Activated CD4-positive, alpha-beta memory T cell treated with anti-CD3 and anti-CD28 coated beads for 36 hours (primary cell): Measurements from ENCODE around the gene SLC35E3. TPM values are rescaled to one million over a fixed set of nuclear protein-coding genes. Genes with fewer than 3 reads are reported as not detected.
A peak's percentile ranks its signal among the peaks of the same experiment; 100 is the strongest.
"Not testable (repeated sequence)": the region's sequence is repeated elsewhere in the genome, so short reads cannot be mapped to it uniquely, and the experiment has no call there.

Experiments used
- CTCF ChIA-PET: fragments of 350-600 bp; sonication (Branson Sonifier 250); formaldehyde crosslinking; loops from one replicate; lab custom pipeline; 2021; ENCODE audit warnings: antibody characterized with exemption, inconsistent platforms; lab: Charles Lee
- POLR2A ChIA-PET: fragments of 350-600 bp; sonication (Branson Sonifier 250); formaldehyde crosslinking; loops from one replicate; lab custom pipeline; 2021; ENCODE audit warnings: antibody characterized with exemption; lab: Charles Lee
- DNase-seq: peaks from one replicate; pipeline ENCODE4 v3.0.0-alpha.2; 2020
- H3K27ac Mint-ChIP-seq: one replicate; pipeline ENCODE4 v1.8.0; 2021; ENCODE audit warnings: mixed read lengths
- H3K27me3 Mint-ChIP-seq: one replicate; pipeline ENCODE4 v1.8.0; 2021; ENCODE audit warnings: mixed read lengths
- H3K36me3 Mint-ChIP-seq: one replicate; pipeline ENCODE4 v1.8.0; 2021; ENCODE audit warnings: mixed read lengths
- H3K4me1 Mint-ChIP-seq: one replicate; pipeline ENCODE4 v1.8.0; 2021; ENCODE audit warnings: low read depth, mixed read lengths
- H3K4me3 Mint-ChIP-seq: one replicate; pipeline ENCODE4 v1.8.0; 2021; ENCODE audit warnings: mild to moderate bottlenecking, mixed read lengths
- H3K9me3 Mint-ChIP-seq: one replicate; pipeline ENCODE4 v1.8.0; 2021; ENCODE audit warnings: mixed read lengths
- intact Hi-C: fragments of 100-400 bp; cut with micrococcal nuclease; formaldehyde crosslinking; loops from one replicate; pipeline ENCODE4 v1.15.1; 2023
- total RNA-seq, 2 experiments: library from RNA; stranded (reverse); gene quantifications; one replicate each; pipeline ENCODE4 v1.2.3, GENCODE V29; 2021

The SLC35E3 gene
- total RNA-seq, 2 experiments from 2014 or later, result 4.1 to 5.3 TPM

GRCh38 chr12:68808388-68809189, 62.6 kb downstream of the SLC35E3 start:
- Mint-ChIP-seq H3K27ac (peak overlapping the region; percentile 99), H3K4me1 (peaks cover 36% of the 10 kb centered on the region), H3K27me3 (no peaks in the 10 kb centered on the region), H3K9me3 (no peaks in the 10 kb centered on the region), H3K4me3 (peak overlapping the region; percentile 93), H3K36me3 (peaks cover 40% of the 10 kb centered on the region)
- peak; percentile 86 for DNase-seq
- ChIA-PET CTCF (interaction anchor here (0.6 to 3.2 kb wide), 12 partner anchors 9 to 585 kb away, joined by 3 to 29 read pairs (median 4); partner anchors contain the start of gene SLC35E3), POLR2A (interaction anchor here (0.8 to 2.1 kb wide), 7 partner anchors 8 to 444 kb away, joined by 3 to 20 read pairs (median 5); partner anchors contain the start of genes RAP1B and SLC35E3)
- intact Hi-C loops, result loop anchor here (1.0 to 10.0 kb wide), 7 partner anchors 19 to 1174 kb away; partner anchors contain the start of genes MDM1 and NUP107

GRCh38 chr12:68809190-68810026, 63.4 kb downstream of the SLC35E3 start:
- Mint-ChIP-seq H3K36me3 (peaks cover 43% of the 10 kb centered on the region), H3K9me3 (no peaks in the 10 kb centered on the region), H3K4me1 (peaks cover 42% of the 10 kb centered on the region), H3K27ac (peak overlapping the region; percentile 99), H3K4me3 (peak overlapping the region; percentile 93), H3K27me3 (no peaks in the 10 kb centered on the region)
- intact Hi-C loops, result loop anchor here (2.0 to 10.0 kb wide), 4 partner anchors 123 to 1175 kb away; partner anchors contain the start of gene NUP107
- CTCF ChIA-PET, result interaction anchor here (0.7 to 3.2 kb wide), 6 partner anchors 8 to 450 kb away, joined by 3 to 29 read pairs (median 10); partner anchors contain the start of gene SLC35E3
- POLR2A ChIA-PET, result interaction anchor here (1.0 to 1.9 kb wide), 3 partner anchors 8 to 198 kb away, joined by 4 to 6 read pairs (median 5); partner anchors contain the start of gene RAP1B
- DNase-seq, result no peak

- CTCF ChIA-PET, H3K27me3 Mint-ChIP-seq, intact Hi-C loops, POLR2A ChIA-PET, DNase-seq, H3K9me3 Mint-ChIP-seq: not testable (repeated sequence)
- Mint-ChIP-seq H3K36me3 (peaks cover 49% of the 10 kb centered on the region), H3K4me1 (peaks cover 48% of the 10 kb centered on the region), H3K27ac (peak overlapping the region; percentile 51), H3K4me3 (peak overlapping the region; percentile 93)
Observed at GRCh38 chr12:68810027-68810389, 64.0 kb downstream of the SLC35E3 start.

GRCh38 chr12:68811573-68811972, 65.6 kb downstream of the SLC35E3 start:
- ChIA-PET POLR2A (interaction anchor here (0.9 to 1.3 kb wide), 2 partner anchors 15 to 65 kb away, joined by 3 to 4 read pairs; partner anchors contain the start of gene SLC35E3), CTCF (interaction anchor here (4.6 kb wide), 1 partner anchor 19 kb away, joined by 20 read pairs; no protein-coding TSS in a partner anchor)
- H3K4me3 Mint-ChIP-seq, H3K9me3 Mint-ChIP-seq, H3K27me3 Mint-ChIP-seq, DNase-seq, intact Hi-C loops: not testable (repeated sequence)
- Mint-ChIP-seq H3K4me1 (peaks cover 50% of the 10 kb centered on the region), H3K27ac (peak overlapping the region; percentile 52), H3K36me3 (peaks cover 53% of the 10 kb centered on the region)

GRCh38 chr12:68812553-68813241, 66.7 kb downstream of the SLC35E3 start:
- no peak overlapping the region for H3K4me3 Mint-ChIP-seq
- ChIA-PET CTCF (interaction anchor here (0.7 to 4.6 kb wide), 3 partner anchors 11 to 443 kb away, joined by 3 to 20 read pairs (median 3); no protein-coding TSS in a partner anchor), POLR2A (interaction anchor here (0.7 to 1.3 kb wide), 4 partner anchors 16 to 148 kb away, joined by 3 to 4 read pairs (median 4); partner anchors contain the start of gene SLC35E3)
- peaks cover 59% of the 10 kb centered on the region for H3K36me3 Mint-ChIP-seq
- H3K27me3 Mint-ChIP-seq, result no peaks in the 10 kb centered on the region
- DNase-seq, result no peak
- H3K9me3 Mint-ChIP-seq, result no peaks in the 10 kb centered on the region
- peaks cover 45% of the 10 kb centered on the region for H3K4me1 Mint-ChIP-seq
- peak overlapping the region; percentile 10 for H3K27ac Mint-ChIP-seq
- intact Hi-C loops, result no loop called here

- H3K4me3 Mint-ChIP-seq, result no peak overlapping the region
- H3K9me3 Mint-ChIP-seq, result no peaks in the 10 kb centered on the region
- peaks cover 45% of the 10 kb centered on the region for H3K4me1 Mint-ChIP-seq
- ChIA-PET POLR2A (interaction anchor here (0.6 to 0.7 kb wide), 2 partner anchors 14 to 147 kb away, joined by 3 read pairs; no protein-coding TSS in a partner anchor), CTCF (interaction anchor here (4.6 kb wide), 1 partner anchor 17 kb away, joined by 20 read pairs; no protein-coding TSS in a partner anchor)
- H3K27ac Mint-ChIP-seq, result peak overlapping the region; percentile 10
- H3K36me3 Mint-ChIP-seq, result peaks cover 57% of the 10 kb centered on the region
- DNase-seq, result no peak
- intact Hi-C loops, result no loop called here
- no peaks in the 10 kb centered on the region for H3K27me3 Mint-ChIP-seq
Observed at GRCh38 chr12:68813242-68813593, 67.2 kb downstream of the SLC35E3 start.

GRCh38 chr12:68814490-68815231, 68.7 kb downstream of the SLC35E3 start:
- H3K4me1 Mint-ChIP-seq, result peaks cover 51% of the 10 kb centered on the region
- H3K27ac Mint-ChIP-seq, result no peak overlapping the region
- intact Hi-C loops, result no loop called here
- DNase-seq, result no peak
- no peaks in the 10 kb centered on the region for H3K27me3 Mint-ChIP-seq
- no peak overlapping the region for H3K4me3 Mint-ChIP-seq
- H3K36me3 Mint-ChIP-seq, result peaks cover 53% of the 10 kb centered on the region
- POLR2A ChIA-PET, result no interaction called here
- H3K9me3 Mint-ChIP-seq, result no peaks in the 10 kb centered on the region
- CTCF ChIA-PET, result interaction anchor here (1.3 to 4.6 kb wide), 2 partner anchors 14 to 16 kb away, joined by 4 to 20 read pairs; no protein-coding TSS in a partner anchor

- Mint-ChIP-seq H3K4me3 (no peak overlapping the region), H3K36me3 (peaks cover 53% of the 10 kb centered on the region), H3K27me3 (no peaks in the 10 kb centered on the region), H3K9me3 (no peaks in the 10 kb centered on the region), H3K4me1 (peaks cover 49% of the 10 kb centered on the region), H3K27ac (no peak overlapping the region)
- no peak for DNase-seq
- CTCF ChIA-PET, result interaction anchor here (0.6 to 4.6 kb wide), 2 partner anchors 14 to 15 kb away, joined by 4 to 20 read pairs; no protein-coding TSS in a partner anchor
- intact Hi-C loops, result no loop called here
- POLR2A ChIA-PET, result no interaction called here
Observed at GRCh38 chr12:68815232-68815927, 69.4 kb downstream of the SLC35E3 start.

- no peak for DNase-seq
- Mint-ChIP-seq H3K4me3 (no peak overlapping the region), H3K27me3 (no peaks in the 10 kb centered on the region), H3K9me3 (no peaks in the 10 kb centered on the region), H3K27ac (no peak overlapping the region), H3K4me1 (peaks cover 47% of the 10 kb centered on the region), H3K36me3 (peaks cover 53% of the 10 kb centered on the region)
- intact Hi-C loops, result no loop called here
- ChIA-PET CTCF (interaction anchor here (0.6 to 2.4 kb wide), 2 partner anchors 13 to 14 kb away, joined by 4 to 14 read pairs; no protein-coding TSS in a partner anchor), POLR2A (interaction anchor here (0.6 to 1.2 kb wide), 2 partner anchors 7 to 21 kb away, joined by 5 to 6 read pairs; no protein-coding TSS in a partner anchor)
Observed at GRCh38 chr12:68815928-68816800, 70.2 kb downstream of the SLC35E3 start.
